ENCODE measurements around the gene PPP1CC.

The PPP1CC gene

DNA sequence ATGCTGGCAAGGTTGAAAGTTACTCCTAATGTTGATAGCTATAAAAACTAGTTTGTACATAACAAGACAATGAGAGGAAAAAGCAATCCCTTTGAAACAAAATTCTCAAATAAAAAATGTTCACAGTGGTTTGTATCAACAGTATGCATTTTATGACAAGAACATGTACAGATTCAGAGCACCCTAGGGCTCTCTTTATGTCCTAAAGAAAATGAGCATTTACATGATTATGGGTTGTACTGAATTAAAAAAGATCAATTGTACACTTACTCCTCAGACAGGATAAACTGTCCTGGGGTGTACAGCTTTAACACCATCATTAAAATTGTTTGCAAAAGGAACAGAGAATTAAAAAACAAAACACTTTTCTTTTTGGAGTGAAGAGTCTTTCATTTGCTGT is 22.2 kb downstream of the PPP1CC start:
- no peak for DNase-seq

DNA sequence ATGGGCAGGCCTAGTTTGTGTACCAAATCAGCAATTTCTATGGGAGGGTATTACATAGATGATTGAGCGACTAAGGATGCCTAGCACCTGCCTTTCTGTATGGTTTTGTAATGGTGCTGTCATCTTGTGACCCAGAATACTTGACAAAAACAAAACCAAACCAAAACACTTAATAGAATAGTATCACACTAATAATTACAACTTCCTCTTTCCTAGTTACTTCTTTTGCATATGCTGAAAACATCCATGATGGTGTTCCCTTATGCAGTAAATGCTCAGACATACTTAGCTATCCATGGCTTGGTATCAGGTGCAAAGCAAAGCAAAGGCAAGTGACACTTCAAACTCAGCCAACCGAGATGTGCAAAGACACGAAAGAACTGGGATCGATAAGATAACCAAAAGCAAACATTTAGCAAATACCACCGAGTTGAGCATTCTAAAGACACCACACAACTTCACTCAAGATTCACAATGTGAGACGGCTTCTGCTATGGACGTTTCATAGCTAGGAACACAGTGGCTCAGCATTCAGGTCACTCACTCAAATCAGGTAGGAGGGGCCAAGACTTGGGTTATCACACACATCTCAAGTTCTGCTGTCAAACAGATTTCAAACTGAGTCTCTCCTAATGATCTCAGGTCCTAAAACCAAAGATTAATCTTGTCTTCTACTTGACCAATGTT is 24.3 kb downstream of the PPP1CC start:
- no peak for DNase-seq

GRCh38 chr12:110717037-110717436 is 25.7 kb downstream of the PPP1CC start:
- no peak for DNase-seq

GRCh38 chr12:110708917-110709316 is 33.8 kb downstream of the PPP1CC start:
- no peak for DNase-seq

GRCh38 chr12:110705309-110705708 is 37.4 kb downstream of the PPP1CC start:
- no peak for DNase-seq

- DNase-seq = peak; percentile 4
These were observed 37.9 kb downstream of the PPP1CC start for GRCh38 chr12:110704750-110705149.

- no peak for DNase-seq
These were observed 38.5 kb downstream of the PPP1CC start for GRCh38 chr12:110704231-110704630.

DNA sequence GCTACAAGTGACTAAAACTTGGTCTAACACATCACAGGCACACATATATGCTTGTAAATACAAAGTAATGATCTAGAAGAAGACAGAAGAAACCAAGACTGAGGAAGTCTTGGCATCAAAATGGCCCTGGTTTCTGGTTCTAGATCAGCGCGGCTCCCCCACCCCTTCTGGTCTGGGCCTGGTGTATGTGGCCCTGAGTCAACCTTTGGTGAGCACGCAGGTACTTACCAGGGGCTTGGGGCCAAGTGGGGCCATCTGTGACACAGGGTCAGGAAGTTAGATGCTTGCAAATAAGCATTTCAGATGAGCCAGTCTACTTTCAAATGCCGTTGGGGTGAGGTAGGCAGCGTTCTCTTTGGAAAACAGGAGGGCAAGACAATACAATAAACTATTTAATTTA is 40.6 kb downstream of the PPP1CC start:
- DNase-seq = no peak

DNA sequence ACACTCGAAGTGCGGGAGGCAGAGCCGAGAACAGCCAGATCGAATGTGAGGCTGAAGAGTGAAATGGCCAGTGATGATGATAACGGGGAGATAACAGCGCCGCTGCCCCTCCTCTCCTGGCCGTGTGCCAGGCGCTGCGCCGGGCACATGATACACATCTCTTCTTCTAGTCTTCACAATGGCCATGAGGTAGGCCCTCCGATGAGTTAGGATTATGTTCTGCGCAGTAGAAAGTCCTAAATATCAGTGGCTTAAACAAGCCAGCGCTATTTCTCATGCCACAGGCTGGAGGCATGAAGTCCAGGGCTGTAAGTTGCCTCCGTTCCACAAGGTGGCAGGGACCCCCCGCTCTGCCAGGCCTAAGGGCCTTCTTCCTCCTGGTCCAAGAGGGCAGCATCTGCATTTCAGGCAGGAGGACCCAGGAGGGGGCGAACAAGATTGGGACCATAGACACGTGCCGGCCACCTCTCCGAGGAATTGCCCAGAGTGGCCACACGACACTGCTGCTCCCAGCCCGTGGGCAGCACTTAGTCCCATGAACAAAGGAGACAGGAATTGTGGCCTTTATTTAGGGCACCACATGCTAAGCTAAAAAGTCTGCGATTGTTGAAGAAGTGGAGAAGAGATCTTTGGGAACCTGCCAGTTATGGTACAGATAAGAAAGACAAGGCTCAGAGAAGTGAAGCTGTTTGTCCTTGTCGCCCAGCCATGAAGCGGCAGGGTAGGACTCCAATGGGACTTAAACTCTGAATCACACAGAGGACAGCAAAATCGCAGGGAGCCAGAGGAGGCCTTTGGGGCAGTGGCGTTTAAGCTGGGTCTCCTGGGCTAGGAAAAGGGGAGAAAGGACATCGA is 42.9 kb downstream of the PPP1CC start:
- peak; percentile 1 for DNase-seq

DNA sequence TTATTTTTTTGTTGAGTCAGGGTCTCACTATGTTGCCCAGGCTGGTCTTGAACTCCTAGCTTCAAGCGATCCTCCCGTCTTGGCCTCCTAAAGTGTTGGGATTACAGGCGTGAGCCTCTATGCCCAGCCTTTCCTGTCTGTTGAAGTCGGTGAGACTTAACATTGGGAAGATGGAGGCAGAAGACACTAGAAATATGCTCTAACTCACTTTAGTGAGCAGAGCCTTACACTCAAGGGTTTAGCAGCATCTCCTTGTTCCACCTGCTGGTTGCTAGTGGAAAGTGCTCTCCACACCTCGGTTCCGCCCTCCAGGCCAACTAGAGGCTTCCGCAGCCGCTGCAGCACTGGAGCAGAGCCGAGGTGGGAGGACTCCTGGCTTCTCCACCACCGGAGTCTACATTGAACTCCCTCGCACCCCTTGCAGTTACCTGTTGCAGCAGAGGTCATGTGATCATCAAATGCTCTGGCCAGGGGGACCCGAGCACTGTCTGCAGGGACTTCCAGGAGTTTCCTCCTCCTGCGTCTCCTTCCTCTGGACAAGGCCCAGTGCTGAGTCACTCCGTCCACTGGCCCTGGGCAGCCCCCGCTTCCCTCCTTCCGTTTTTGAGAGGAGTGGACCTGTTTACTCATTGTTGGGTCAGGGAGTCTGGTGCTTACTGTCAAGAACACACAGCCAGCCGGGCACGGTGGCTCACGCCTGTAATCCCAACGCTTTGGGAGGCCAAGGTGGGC is 44.4 kb downstream of the PPP1CC start:
- peak; percentile 36 for DNase-seq

DNA sequence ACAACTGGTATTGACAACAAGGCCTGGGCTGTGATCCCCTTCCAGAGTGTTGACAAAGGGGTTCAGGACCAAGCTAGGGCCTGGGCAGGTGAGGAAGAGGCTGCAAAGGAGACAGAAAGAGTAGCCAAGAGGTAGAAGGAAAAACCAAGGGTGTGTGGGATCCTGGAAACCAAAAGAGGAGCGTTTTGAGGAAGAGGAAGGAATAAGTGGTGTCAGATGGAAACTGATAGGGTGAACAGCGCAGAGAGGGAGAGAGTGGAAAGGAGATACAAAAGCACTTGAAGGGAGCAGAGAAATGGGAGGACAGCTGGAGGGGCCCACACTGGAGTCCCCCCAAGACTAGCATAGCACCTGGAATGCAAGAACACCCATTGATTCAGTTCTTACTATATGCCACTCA is 45.5 kb downstream of the PPP1CC start:
- no peak for DNase-seq

DNA sequence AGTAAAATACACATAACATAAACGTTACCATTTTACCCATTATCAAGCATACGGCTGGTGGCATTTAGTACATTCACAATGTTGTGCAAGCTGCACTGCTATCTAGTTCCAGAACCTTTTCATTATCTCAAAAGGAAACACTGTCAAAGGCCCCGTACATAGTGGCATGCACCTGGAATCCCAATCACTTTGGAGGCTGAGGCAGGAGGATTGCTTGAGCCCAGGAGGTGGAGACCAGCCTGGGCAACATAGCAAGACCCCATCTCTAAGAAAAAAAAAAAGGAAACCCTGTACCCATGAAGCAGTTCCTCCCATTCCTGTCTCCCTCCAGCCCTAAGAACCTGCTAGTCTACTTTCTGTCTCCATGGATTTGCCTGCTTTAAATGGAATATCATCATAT is 46.4 kb downstream of the PPP1CC start:
- no peak for DNase-seq

DNA sequence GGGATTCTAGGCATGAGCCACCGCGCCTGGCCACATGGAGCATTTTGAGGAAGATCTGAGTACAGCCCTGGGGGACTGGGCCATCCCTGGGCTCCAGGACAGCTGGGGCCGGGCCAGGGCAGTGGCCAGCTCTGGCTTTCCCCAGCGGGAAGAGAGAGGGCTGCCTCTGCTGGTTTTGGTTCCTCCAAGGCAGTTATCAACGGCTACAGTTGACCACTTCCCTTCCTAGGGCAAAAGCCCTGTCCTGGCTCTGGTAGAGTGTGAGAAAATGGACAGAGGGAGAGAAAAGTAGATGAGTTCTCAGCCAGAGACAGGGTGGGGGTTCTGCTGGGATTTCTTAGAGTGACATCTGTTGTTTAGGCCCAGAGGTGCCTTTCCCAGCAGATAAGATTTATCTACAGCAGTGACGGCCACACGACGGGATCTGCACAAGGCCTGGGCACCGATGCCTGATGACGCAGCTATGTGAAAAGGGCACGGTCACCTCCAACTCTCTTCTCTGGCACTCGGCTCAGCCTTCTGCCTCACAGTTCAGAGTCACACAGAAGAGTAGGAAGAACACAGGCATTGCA is 48.3 kb downstream of the PPP1CC start:
- DNase-seq = no peak

DNA sequence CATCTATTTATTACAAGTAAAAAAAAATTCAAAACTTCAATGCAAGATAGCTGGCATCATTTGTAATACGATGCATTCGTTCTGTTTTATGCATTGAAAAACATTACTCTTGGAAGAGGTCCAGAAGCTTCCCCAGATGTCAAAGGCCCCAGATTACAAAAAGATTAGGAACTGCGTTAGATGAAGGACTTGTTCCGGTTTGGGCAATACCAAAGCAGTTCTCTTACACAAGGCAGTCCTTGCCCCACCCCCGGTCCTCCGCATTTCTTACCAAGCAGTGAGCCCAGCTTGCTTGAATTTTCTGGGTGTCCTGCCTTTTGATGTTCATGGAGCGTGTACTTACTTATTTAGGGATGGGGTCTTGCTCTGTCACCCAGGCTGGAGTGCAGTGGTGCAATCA is 49.0 kb downstream of the PPP1CC start:
- DNase-seq = no peak

GRCh38 chr12:110690127-110690430 is 52.6 kb downstream of the PPP1CC start:
- DNase-seq = no peak

- DNase-seq = no peak
These were observed 53.2 kb downstream of the PPP1CC start for GRCh38 chr12:110689281-110690126.

DNA sequence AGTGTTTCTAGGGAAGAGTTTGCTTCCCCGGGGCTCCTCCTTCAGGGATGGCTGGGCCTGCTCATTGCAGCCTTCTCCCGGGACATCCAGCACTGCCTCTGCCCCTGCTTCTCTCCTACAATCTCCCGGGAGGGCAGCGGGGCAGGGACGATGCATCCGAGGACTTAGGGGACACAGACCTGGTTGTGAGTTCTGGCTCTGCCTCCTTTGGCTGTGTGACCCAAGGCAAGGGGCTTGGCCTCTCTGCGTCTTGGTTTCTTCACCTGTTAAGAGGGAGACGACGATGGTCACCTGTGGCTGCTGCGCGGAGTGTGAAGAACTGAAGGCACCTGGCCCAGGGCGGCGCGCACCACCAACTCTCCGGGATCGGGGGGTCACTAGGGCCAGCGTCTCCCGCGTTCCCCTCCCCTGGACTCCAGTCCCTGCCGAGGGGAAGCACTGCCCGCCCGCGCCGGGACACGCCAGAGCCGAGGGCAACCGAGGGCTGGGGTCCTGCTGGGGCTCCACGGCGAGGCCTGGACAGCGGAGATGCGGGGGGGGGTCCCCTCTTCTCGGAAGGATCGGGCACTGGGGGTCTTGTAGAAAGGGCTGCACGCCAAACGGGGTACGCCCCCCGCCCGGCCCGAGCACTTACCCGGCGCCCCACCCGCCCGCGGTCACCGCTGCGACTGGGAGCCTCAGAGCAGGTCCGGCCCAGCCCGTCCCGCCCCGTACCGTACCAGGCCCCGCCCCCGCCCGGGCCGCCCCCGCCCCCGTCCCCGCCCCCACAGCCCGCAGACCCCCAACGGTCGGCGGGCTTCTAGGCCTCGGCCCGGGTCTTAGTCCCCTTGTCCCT is 54.0 kb downstream of the PPP1CC start, which contains the start of gene HVCN1:
TSS of gene HVCN1 (minus strand) at position 670 of the 835 bp plus-strand sequence. CDS start 5,870 bp downstream, outside the sequence.
- no peak for DNase-seq

DNA sequence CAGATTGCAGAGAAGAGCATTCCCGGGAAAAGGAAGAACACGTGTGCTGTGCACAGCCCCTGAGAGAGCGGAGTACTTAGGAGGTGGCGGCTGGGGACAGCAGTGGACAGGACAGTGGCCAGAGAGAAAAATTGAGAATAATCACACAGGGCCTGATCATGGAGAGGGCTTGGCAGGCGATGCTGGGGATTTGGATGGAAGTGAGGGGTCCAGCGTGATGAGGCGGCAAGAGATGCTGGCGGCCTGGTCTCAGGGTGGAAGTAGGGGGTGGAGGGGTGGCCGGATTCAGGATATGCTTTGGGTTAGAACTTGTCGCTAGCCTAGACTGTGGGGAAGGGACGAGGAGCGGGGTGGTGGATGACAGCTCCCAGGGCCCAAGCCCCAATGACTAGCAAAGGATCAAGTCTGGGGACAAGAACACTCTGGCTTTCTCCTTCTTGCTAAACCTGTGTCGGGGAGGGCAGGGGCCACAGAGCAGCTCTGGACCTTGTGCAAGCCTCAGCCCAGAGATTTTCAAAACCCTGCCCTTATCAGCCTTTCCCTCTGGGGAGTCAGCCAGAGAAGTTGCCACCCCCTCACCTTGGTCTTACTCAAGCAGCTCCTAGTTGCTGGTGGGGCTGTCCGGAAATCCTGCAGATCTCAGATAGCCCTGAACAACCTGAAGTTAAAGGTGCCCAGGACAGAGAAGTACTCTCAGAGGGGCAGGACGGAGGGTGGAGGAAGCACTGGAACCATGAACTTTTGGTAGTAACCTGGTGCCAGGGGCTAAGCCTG is 55.1 kb downstream of the PPP1CC start:
- no peak for DNase-seq

DNA sequence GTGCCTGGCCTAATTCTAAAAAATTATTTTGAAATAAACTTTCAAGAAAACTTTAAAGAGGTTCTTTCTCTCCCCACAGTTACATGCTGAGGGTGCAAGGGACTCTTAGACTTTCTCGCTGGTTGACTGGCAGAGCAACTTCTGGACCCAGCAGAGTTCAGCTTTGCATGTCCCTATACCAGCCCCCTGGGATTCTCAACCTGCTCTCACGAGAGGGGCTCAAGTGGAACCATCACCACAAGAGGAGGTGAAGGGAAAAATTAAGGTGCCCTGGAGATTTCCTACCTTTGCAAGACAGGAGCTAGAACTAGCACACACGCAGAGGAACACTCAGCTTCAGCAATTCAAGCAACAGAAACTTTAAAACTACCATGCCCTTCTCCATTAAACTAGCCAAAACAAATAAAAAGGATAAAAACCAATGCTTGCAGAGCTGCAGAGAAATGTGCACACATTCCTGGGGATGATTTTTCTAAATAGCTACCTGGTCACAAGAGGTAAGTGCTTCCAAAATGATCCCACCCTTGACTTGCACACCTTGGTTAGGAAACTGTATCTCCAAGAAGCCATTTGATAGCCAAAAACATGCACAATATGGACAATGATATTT is 56.3 kb downstream of the PPP1CC start:
- DNase-seq = no peak

DNA sequence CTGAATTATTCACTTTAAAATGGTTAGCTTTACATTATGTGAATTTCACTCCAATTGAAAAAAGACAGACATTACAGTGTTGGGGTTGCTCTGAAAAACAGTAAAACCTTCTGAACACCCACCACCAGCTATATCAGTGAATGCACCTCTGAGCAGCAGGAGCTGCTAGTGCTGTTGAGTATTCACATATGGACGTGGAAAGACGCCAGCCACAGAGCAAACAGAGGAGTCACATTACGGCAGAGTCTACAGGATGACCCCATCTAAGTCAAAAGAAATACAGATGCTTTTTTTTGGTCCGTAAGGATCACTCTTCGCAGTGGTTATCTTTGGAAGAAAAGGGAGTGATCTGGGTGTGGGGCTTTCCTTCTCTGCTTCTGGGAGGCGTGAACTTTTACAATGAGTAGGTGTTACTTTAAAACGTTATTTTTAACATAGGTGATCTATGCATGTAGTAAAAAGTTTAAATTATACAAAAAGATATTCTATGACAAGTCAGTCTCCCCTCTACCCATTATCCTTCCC is 58.3 kb downstream of the PPP1CC start:
- DNase-seq = no peak
